CD14-positive monocyte (primary cell): ENCODE measurements around the gene TRH. TPM values are rescaled to one million over a fixed set of nuclear protein-coding genes. Genes with fewer than 3 reads are reported as not detected.

Experiments used
- DNase-seq, 3 donors: peaks; one replicate each; pipeline ENCODE4 v3.0.0-alpha.2; 2011 to 2022
- H2AFZ ChIP-seq: 2 replicates; pipeline ENCODE4 v1.6.0; 2012; ENCODE audit warnings: mild to moderate bottlenecking, low read depth, low read length, inconsistent platforms; ENCODE audit not compliant: insufficient read depth, poor library complexity, severe bottlenecking
- H3K27ac ChIP-seq, 2 donors: 1 replicate in 1 of 2; 2 replicates in 1 of 2; pipeline ENCODE4 v1.5.1; 2012 to 2013; ENCODE audit warnings: low read length in 2 of 2, control low read depth in 1 of 2, inconsistent platforms in 1 of 2, low read depth in 1 of 2, mild to moderate bottlenecking in 1 of 2
- H3K27me3 ChIP-seq, 2 donors: one replicate each; pipeline versions ENCODE4 v1.6.0 to v1.6.1; 2011 to 2013; ENCODE audit warnings: low read length in 2 of 2; ENCODE audit not compliant: control insufficient read depth in 2 of 2, insufficient read depth in 2 of 2
- H3K36me3 ChIP-seq, 2 donors: replicated peaks in 1 of 2; 1 replicate in 1 of 2; 2 replicates in 1 of 2; pipeline versions ENCODE4 v1.5.1 to v1.6.1; 2012 to 2013; ENCODE audit warnings: low read length in 2 of 2, control low read depth in 1 of 2, inconsistent platforms in 1 of 2, mild to moderate bottlenecking in 1 of 2; ENCODE audit not compliant: insufficient read depth in 2 of 2, control insufficient read depth in 1 of 2
- H3K4me1 ChIP-seq, 2 donors: 1 replicate in 1 of 2; 2 replicates in 1 of 2; pipeline versions ENCODE4 v1.5.1 to v1.6.1; 2012 to 2013; ENCODE audit warnings: low read length in 2 of 2, control low read depth in 1 of 2, inconsistent platforms in 1 of 2, mild to moderate bottlenecking in 1 of 2, moderate library complexity in 1 of 2; ENCODE audit not compliant: insufficient read depth in 2 of 2, control insufficient read depth in 1 of 2
- H3K4me2 ChIP-seq: replicated peaks from 2 replicates; pipeline ENCODE3; 2012; ENCODE audit warnings: low read length, moderate library complexity, mild to moderate bottlenecking; ENCODE audit not compliant: poor library complexity, severe bottlenecking; ENCODE audit errors: extremely low read depth
- H3K4me3 ChIP-seq, 3 experiments: fragments of 200-600 bp in 1 of 3; sonication (generic) in 1 of 3; replicated peaks in 1 of 3; 1 replicate in 2 of 3; 2 replicates in 1 of 3; pipeline ENCODE4 v1.5.1; 2011 to 2013; ENCODE audit warnings: low read length in 3 of 3, mild to moderate bottlenecking in 3 of 3, control low read depth in 2 of 3, low read depth in 2 of 3, inconsistent platforms in 1 of 3, moderate library complexity in 1 of 3
- H3K79me2 ChIP-seq: 2 replicates; pipeline ENCODE4 v1.6.0; 2012; ENCODE audit warnings: mild to moderate bottlenecking, control low read depth, inconsistent platforms, low read length, moderate library complexity; ENCODE audit not compliant: insufficient read depth
- H3K9ac ChIP-seq: 2 replicates; pipeline ENCODE4 v1.6.0; 2017; ENCODE audit warnings: low read length, mild to moderate bottlenecking; ENCODE audit not compliant: insufficient read depth, poor library complexity, severe bottlenecking
- H3K9me3 ChIP-seq, 2 donors: replicated peaks in 1 of 2; 1 replicate in 1 of 2; 2 replicates in 1 of 2; pipeline versions ENCODE4 v1.5.1 to v1.6.1; 2012 to 2013; ENCODE audit warnings: low read length in 2 of 2, control low read depth in 1 of 2; ENCODE audit not compliant: control insufficient read depth in 1 of 2, insufficient read depth in 1 of 2
- H4K20me1 ChIP-seq: 2 replicates; pipeline ENCODE4 v1.6.0; 2012; ENCODE audit warnings: mild to moderate bottlenecking, low read length, control low read depth, moderate library complexity; ENCODE audit not compliant: insufficient read depth
- H3K27ac Mint-ChIP-seq, 7 donors: one replicate each; pipeline ENCODE4 v1.8.0; 2020; ENCODE audit warnings: mild to moderate bottlenecking in 7 of 7, mixed read lengths in 7 of 7, moderate library complexity in 6 of 7, inconsistent platforms in 2 of 7
- H3K27me3 Mint-ChIP-seq, 3 donors: one replicate each; pipeline ENCODE4 v1.8.0; 2021 to 2022; ENCODE audit warnings: low read depth in 3 of 3, mild to moderate bottlenecking in 3 of 3, mixed read lengths in 3 of 3, moderate library complexity in 3 of 3, inconsistent platforms in 1 of 3
- H3K36me3 Mint-ChIP-seq, 2 donors: one replicate each; pipeline ENCODE4 v1.8.0; 2020; ENCODE audit warnings: mixed read lengths in 2 of 2, inconsistent platforms in 1 of 2, mild to moderate bottlenecking in 1 of 2
- H3K4me1 Mint-ChIP-seq: one replicate; pipeline ENCODE4 v1.8.0; 2020; ENCODE audit warnings: mild to moderate bottlenecking, mixed read lengths
- H3K4me3 Mint-ChIP-seq, 2 donors: one replicate each; pipeline ENCODE4 v1.8.0; 2020; ENCODE audit warnings: mild to moderate bottlenecking in 2 of 2, mixed read lengths in 2 of 2, moderate library complexity in 1 of 2
- H3K9me3 Mint-ChIP-seq, 7 donors: one replicate each; pipeline ENCODE4 v1.8.0; 2020 to 2022; ENCODE audit warnings: mixed read lengths in 7 of 7, mild to moderate bottlenecking in 6 of 7, moderate library complexity in 6 of 7, inconsistent platforms in 2 of 7
- CTCF ChIP-seq: fragments of 200-600 bp; IDR thresholded peaks from one replicate; pipeline ENCODE4 v1.8.0; 2022; ENCODE audit warnings: antibody characterized with exemption, mild to moderate bottlenecking
- WGBS: methylation state at CpG from one replicate; pipeline ENCODE4 v1.1.5; 2013; ENCODE audit warnings: missing lambda C conversion rate; ENCODE audit not compliant: insufficient coverage; 5-methylcytosine and 5-hydroxymethylcytosine counted together
- intact Hi-C, 2 donors: fragments of 100-400 bp; cut with micrococcal nuclease; formaldehyde crosslinking; loops; one replicate each; pipeline versions ENCODE4 v1.15.0 to v1.15.1; 2023
- polyA plus RNA-seq, 3 donors: library from polyadenylated mRNA; depleted of rRNA in 1 of 3; unstranded in 2 of 3; stranded (reverse) in 1 of 3; fragments of 300-500 nt in 2 of 3; fragments of >200 nt in 1 of 3; fragmentation: Illumina TruSeq in 2 of 3; gene quantifications; 1 replicate in 2 of 3; 2 replicates in 1 of 3; pipeline ENCODE4 v1.2.3, GENCODE V29; 2012 to 2021

The TRH gene
- polyA plus RNA-seq, 3 donors, result 0.91 TPM; not detected in 2

GRCh38 chr3:129985113-129985512 lies 10.6 kb downstream of the TRH start:
- no peak overlapping the region for H3K9ac ChIP-seq
- no peak overlapping the region for H2AFZ ChIP-seq
- Mint-ChIP-seq H3K4me1 (no peaks in the 10 kb centered on the region), H3K36me3 (no peaks in the 10 kb centered on the region), H3K9me3 (no peaks in the 10 kb centered on the region), H3K27ac (no peak overlapping the region), H3K27me3 (peaks cover 0 to 6% (median 0%) of the 10 kb centered on the region in 3 donors), H3K4me3 (no peak overlapping the region)
- H3K36me3 ChIP-seq, result no peaks in the 10 kb centered on the region
- DNase-seq, result no peak
- intact Hi-C loops, result no loop called here
- H4K20me1 ChIP-seq, result no peaks in the 10 kb centered on the region
- 99% methylated on average over 14 of the region's 14 CpGs for WGBS
- H3K79me2 ChIP-seq, result no peaks in the 10 kb centered on the region
- no peak overlapping the region for H3K27ac ChIP-seq
- no peaks in the 10 kb centered on the region for H3K9me3 ChIP-seq
- no peak overlapping the region for H3K4me2 ChIP-seq
- no peak for TF ChIP-seq CTCF
- H3K27me3 ChIP-seq, result no peaks in the 10 kb centered on the region
- H3K4me3 ChIP-seq, result no peak overlapping the region
- no peaks in the 10 kb centered on the region for H3K4me1 ChIP-seq

- peak overlapping the region in 1 of 7 donors; percentile 26 for H3K27ac Mint-ChIP-seq
- intact Hi-C loops, result no loop called here
- Histone ChIP-seq H4K20me1 (no peaks in the 10 kb centered on the region), H3K27ac (no peak overlapping the region), H3K79me2 (no peaks in the 10 kb centered on the region), H3K36me3 (no peaks in the 10 kb centered on the region), H3K9me3 (no peaks in the 10 kb centered on the region), H2AFZ (no peak overlapping the region), H3K4me2 (no peak overlapping the region), H3K27me3 (no peaks in the 10 kb centered on the region), H3K4me3 (no peak overlapping the region), H3K9ac (no peak overlapping the region), H3K4me1 (no peaks in the 10 kb centered on the region)
- no peak for DNase-seq
- no peaks in the 10 kb centered on the region for H3K4me1 Mint-ChIP-seq
- H3K9me3 Mint-ChIP-seq, result peaks cover 0 to 4% (median 0%) of the 10 kb centered on the region in 7 donors
- H3K4me3 Mint-ChIP-seq, result no peak overlapping the region
- no peak for TF ChIP-seq CTCF
- 79% methylated on average over 6 of the region's 10 CpGs for WGBS
- H3K27me3 Mint-ChIP-seq, result peaks cover 0 to 6% (median 0%) of the 10 kb centered on the region in 3 donors
- H3K36me3 Mint-ChIP-seq, result no peaks in the 10 kb centered on the region
Observed at GRCh38 chr3:129988429-129988828, 13.9 kb downstream of the TRH start.
